Cerebellar cortex (tissue), 1 donor: ENCODE data around the gene STOML2.
"Not testable (repeated sequence)": the region's sequence is repeated elsewhere in the genome, so short reads cannot be mapped to it uniquely, and the experiment has no call there.

Experiments used
- DNase-seq: peaks from one replicate; pipeline ENCODE4 v3.0.0-alpha.2; 2015; ENCODE audit warnings: low spot score

STOML2 gene, protein sequence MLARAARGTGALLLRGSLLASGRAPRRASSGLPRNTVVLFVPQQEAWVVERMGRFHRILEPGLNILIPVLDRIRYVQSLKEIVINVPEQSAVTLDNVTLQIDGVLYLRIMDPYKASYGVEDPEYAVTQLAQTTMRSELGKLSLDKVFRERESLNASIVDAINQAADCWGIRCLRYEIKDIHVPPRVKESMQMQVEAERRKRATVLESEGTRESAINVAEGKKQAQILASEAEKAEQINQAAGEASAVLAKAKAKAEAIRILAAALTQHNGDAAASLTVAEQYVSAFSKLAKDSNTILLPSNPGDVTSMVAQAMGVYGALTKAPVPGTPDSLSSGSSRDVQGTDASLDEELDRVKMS

DNA sequence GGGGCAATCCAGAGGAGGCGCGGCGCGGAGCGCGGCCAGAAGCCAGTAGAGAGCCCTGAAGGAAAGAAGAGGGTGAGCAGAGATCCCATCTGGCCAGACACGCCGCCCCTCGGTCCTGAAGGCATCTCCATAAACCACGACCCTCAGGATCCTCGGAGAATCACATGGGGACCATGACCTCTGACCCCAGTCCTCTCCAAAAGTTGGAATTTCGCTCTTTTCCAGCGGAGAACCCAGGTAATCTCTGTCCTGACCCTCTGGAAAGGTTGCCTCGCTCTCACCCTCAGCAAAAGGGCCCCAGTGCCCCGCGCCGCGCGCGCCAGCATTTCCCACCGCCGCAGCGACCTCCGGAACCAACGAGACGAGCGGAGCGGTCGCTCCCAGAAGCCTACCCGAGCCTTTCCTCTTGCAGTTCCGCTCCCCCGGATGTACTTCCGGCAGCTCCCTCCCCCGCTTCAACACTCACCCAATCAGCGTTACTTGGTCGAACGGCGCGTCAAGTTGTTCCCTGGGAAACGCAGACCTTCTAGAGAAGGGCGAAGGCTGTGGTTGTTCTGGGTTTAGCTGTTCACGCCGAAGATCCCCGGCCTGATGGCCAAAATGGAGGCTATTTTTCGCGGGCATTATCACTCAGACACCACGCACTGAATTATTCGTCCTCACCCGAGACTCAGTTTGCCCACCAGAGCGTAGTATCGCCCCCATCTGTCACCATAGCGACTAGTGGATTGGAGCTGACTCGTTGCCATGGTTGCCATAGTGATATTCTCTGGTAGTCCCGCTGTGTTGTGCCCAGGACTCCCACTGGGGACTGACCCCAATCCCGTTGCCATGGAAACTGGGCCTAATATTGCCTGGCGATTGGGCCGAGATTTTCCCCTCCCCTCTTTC is at the start of gene STOML2:
Gene STOML2, minus strand, starts transcription at position 363 of the 891 bp plus-strand sequence. Its CDS starts 37 bp downstream, at position 326.
- DNase-seq: peak; percentile 100

DNA sequence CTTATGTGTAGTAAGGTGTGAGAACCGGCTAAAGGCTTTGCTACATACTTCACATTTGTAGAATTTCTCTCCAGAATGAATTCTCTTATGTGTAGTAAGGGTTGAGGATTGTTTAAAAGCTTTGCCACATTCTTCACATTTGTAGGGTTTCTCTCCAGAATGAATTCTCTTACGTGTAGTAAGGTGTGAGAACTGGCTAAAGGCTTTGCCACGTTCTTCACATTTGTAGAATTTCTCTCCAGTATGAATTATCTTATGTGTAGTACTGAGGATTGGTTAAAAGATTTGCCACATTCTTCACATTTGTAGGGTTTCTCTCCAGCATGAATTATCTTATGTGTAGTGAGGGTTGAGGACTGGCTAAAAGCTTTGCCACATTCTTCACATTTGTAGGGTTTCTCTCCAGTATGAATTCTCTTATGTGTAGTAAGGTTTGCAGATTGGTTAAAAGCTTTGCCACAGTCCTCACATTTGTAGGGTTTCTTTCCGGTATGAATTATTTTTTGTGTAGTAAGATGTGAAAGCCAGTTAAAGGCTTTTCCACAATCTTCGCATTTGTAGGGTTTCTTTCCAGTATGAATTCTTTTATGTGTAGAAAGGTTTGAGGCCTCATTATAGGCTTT is 45.1 kb upstream of the STOML2 start:
- DNase-seq: not testable (repeated sequence)

DNA sequence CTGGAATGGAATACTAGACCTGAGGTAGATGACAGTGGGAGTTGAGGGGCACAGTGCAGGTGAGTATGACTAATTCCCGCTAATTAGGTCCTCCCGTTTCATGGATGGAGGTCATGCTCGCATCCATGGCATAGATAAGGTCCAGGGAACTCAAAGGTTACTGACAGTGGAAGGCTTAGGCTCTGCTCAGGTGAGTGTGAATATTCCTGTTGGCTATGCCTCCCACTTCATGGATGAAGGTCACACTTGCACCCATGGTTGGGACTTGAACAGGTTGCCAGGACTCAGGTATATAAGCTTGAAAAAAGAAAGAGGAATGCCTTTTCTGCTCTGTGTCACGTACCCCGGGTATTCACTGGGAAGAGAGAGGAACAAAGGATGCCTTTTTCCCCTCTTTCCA is 39.1 kb upstream of the STOML2 start:
- no peak for DNase-seq

DNA sequence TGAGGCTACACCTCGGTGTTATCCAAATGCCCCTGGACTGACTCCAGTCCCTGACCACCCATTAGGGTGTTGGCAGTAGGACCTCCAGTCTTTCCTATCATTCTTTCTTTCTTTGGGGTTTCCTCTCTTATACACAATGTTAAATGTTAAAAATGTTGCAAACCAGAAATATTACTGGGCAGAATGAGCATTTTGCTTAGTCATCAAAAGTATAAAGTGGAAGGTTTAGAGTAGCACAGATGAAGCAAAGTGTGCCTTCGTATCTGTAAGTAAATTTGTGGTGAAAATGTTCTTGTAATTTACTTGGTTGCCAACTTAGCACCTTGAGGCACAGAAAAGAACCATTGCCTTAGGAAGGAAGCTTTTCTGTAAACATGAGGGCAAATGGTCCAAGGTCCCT is 37.2 kb upstream of the STOML2 start:
- no peak for DNase-seq

DNA sequence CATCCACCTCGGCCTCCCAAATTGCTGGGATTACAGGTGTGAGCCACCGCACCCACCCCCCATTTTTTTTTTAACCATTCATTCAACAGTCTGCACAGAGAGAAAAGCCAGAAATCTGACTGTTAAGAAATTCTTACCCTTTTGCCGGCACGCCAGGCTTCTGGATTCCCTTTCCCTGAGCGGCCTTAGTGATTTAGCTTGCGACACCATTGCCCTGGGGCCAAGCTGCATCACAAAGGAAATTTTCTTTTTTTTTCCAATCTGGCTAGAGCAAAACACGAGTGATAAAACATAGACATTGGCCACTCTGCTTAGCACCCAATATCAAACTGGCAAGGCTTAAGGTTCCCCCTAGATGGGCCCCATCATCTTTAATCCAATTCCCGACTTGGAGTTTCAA is 33.9 kb upstream of the STOML2 start:
- DNase-seq: no peak

DNA sequence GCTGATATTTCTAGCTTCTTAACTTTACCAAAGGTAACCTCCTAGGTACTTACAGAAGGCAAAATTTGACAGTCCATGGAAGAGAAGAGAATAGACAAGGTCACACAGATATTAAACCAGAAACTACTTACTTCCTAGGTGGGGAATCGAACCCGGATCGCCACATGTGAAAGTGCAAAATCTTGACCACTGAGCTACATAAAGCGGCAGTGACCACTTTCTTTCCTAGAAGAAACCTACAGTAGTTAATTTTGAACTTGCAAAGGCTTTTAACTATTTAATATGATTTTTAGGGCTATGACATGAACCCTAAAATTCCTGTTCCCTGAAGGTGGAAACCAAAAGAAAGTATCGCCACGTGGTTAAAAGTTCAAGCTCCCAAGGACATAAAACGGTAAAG is 33.1 kb upstream of the STOML2 start:
- DNase-seq: no peak

DNA sequence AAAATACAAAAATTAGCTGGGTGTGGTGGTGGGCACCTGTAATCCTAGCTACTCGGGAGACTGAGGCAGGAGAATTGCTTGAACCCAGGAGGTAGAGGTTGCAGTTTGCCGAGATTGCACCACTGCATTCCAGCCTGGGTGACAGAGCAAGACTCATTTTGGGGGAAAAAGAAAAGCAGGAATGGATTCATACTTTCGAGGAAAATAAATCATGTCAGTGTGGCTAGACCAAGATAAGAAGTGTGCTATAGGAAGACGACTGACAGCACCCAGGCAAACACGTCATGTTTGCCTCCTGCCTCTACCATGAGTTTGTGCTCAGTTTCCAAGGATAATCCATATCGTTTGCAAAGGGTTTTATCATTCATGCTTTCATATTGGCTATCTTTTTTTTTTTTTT is 32.0 kb upstream of the STOML2 start:
- DNase-seq: no peak

DNA sequence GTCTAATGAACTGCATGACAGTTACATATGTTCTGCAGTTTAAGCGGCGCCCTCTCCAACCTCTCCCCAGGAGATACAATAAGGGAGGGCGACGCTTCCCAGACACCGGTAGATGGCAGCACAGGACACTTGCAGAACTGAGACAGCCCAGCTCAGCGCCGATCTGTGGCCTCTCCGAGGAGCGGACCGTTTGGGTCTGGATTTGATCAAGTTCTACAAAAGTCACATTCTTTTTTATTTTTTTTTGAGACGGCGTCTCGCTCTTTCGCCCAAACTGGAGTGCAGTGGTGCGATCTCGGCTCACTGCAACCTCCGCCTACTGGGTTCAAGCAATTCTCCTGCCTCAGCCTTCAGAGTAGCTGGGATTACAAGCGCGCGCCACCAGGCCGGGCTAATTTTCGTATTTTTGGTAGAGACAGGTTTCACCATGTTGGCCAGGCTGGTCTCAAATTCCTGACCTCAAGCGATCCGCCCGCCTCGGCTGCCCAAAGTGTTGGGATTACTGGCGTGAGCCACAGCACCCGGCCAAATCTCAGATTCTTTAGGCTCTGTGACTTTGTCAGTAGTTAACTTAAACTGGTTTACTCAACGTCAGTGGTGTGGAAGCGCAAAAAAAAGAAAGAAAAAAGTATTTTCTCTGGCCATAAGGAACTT is 14.1 kb upstream of the STOML2 start:
- peak; percentile 97 for DNase-seq

DNA sequence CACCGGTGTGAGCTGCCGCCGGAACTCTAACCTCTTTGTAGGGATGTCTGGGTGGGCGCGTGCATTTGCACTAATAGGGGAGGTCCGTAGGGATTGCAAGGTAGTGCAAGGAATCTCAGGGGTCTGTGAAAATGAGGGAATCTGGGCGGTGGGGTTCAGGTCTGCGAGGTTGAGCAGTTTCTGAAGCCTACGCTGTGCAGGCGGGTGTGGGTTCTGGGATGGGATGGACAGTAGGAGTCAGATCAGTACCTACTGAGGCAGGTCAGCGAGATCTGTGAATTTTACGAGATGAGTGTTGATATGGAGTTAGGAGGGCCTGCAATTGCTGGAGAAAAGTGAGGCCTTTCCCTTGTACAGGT is 13.6 kb upstream of the STOML2 start:
- DNase-seq: no peak

DNA sequence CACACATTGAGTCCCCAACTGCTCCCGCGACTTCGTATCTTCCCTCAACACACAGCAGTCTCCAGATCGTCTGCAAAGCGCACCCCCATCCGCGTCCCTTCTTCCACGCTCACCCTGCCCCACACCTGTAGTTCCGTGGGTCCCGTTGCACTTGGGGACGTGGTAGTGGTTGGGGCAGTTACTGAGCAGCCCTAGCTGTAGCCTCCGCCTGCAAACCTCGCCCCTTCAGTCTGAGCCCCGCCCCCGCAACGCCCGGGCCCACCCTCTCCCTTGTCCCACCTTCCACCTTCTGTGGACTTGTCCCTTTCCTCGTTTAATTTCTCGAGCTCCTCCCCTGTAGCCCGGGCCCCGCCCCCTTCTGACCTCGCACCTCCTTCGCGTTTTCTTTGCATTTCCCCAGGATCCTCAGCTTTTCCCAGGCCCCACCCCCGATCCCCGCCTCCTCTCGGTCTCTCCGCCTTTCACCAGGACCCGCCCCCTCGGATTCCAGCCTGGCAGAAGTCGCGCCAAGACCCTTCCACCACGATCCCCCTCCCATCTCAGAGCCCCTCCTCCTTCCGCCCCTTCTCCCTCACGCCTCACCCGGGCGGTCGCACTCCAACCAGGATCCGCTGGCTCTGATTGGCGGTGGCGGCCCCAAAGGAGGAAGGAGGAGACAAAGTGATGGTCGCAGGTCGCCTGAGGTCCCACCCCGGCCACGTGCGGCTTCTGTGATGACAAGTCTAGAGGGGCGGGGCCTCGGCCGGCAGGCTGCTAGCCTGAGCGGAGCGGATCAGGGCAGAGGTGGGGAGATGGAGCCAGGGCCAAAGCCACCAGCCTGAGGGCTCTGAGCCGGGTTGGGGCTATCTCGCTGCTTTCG is 13.0 kb upstream of the STOML2 start, which contains the start of gene ATOSB:
Gene ATOSB, minus strand, starts transcription at position 183 of the 859 bp plus-strand sequence. CDS start 7,588 bp downstream, outside the sequence.
- DNase-seq: peak; percentile 97

DNA sequence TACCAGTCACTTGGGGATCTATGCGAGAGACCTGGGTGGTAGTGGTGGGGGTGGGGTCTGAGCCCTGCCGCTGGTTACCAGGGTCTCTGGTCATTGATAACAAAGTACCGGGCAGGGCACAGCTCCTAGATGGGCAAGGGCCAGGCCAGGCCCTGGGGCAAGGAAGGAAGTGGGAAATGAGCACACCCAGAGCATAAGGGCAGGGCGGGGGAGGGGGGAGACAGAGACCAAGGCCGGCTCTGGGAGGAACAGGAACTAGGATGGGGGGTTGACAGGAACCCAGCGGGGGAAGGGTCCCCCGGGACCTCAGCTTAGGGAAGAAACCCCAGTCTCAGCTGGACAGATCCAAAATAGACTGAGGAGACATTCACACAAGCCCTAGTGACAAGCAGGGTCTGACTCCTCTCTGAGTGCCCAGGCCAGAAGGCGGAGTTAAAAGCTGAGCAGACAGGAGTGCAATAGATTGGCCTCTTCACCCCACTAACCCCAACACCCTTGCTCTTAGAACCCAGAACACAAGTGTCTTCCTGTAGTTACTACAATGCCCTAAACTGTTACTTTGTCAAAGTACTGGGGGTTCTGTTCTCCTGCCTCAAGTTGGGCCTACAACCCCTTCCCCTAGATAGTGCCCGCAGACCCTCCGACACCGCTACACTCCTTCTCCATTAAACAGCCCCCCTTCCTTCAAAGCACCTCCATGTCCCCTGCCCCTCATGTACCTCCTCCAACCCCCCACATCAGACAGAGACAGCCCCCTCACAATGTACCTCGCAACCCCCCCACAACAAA is 12.1 kb upstream of the STOML2 start:
- peak; percentile 46 for DNase-seq

DNA sequence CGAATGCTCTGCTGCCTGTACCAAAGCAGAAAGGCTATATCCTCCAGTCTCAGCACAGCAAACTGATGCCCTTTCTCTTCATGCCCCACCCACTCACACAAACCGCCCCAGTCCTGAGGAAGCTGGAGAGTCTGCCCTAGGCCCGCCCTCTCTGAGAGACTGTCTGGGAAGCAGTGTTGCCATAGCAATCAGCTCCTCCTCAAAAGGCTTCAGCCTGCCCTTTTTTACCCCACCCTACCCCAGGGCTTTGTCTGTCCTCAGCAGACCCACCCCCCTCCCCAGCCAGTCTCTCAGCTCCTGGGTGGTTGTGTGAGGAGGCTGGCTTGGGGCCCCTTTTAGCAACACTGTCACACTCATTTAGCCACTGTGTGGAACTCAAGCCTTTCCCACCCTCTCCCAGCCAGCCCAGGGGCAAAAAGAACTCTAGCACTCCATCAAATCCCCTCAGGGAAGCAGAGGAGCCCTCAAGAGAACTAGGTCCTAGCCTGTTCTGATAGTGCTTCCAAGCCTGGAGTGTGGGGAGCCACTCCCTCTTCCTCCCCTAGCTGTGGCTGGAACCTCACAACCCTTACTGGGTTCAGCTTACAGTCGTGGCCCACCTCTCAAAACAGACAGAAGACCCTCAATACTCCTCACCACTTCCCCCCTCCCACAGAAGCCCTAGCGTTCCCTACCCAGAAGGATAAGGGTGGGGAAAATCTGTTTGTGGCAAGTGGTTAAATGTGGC is 11.3 kb upstream of the STOML2 start:
- peak; percentile 90 for DNase-seq

DNA sequence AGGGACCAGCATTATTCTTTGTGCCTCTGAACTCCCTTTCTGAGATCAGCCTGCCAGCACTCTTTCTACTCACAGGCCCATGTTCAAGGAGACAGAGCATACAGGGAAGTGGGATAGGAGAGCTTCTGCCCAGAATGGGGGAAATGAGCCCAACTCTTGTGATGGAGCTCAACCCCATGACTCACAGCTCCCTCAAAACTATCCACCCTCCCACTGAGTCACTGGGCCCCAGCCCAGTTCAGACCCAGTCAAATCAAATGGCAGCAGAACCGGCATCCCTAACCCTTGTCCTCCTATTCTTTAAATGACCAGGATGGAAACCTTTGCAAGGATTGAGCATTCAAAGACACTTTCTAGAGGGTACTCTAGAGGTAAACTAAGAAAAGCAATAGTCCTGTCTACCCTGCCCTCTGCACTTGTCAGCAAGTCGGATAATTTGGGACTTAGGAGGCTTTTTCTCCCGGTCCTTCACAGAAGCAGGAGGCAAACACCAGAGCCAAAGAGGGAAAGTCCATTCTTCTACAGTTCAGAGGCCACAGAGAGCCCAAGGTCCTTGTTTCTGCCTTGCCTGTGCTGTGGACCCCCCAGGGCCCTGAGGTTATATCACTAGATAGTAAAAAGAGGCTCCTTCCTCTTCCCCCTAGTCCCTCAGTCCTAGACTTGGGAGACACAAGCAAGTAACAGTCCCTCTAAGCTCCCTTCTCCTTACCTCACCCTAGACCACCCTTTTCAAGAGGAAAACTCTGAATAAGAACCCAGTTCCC is 9.5 kb upstream of the STOML2 start:
- no peak for DNase-seq

DNA sequence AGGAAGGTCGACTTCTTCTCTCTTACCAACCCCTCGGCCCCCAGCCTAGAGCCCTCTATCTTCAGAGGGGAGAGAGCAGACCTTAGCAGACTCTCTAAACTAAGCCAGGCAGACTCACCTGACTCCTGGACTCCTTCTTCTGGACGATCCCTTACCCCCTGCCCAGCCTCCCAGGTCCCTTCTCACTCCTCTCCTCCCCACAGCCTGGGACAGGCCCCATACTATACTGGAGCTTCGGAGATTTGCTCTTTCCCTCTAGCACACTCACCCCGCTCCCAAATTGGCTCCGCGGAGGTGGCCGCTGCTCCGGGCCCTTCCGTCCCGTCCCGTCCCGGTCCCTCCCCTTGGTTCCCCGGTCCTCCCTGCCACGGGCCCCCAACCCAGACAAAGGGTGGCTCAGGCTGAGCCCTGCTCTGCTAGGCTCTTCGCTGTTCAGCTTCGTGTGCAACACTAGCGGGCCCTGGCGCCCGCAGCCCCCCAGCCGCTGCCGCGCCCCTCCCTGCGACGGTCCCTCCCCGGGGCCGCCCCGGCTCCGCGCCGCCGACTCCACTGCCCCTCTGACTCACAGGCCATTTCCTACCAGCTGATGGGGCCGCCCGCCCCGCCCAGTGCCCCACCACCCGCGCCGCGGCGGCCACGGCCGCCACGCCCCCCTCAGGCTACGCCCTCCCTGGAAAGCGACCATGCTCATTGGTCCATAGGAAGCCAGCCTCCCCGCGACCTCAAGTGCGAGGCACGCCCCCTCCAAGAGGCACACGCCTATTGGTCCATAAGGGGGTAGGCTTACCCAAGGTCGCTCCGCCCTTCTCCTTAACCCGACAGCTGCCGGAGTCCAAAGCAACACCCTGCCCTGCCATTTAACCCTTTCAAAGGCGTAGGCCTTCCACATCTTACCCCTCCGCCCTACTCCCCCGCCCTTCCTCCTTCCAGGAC is 8.3 kb upstream of the STOML2 start:
- peak; percentile 99 for DNase-seq

DNA sequence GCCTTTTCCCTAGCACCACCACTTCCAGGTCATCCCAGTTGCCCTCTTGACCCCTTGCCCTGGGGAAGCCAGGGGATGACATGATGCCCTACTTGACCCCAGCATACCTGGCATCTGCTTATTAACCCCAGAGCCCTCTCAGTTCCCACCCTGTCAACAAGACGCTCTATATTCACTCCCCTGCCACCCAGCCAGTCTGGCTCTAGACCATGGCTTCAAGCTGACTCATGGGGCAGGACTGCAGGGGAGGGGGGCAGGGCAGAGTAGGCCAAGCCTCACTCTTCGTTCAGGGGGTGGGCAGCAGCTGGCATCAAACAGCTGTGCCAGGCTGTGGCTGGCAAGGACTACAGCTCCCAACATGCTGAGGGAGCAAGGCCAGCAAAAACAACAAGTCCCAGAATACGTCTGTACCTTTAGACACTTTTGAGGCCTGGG is 7.4 kb upstream of the STOML2 start:
- DNase-seq: no peak

DNA sequence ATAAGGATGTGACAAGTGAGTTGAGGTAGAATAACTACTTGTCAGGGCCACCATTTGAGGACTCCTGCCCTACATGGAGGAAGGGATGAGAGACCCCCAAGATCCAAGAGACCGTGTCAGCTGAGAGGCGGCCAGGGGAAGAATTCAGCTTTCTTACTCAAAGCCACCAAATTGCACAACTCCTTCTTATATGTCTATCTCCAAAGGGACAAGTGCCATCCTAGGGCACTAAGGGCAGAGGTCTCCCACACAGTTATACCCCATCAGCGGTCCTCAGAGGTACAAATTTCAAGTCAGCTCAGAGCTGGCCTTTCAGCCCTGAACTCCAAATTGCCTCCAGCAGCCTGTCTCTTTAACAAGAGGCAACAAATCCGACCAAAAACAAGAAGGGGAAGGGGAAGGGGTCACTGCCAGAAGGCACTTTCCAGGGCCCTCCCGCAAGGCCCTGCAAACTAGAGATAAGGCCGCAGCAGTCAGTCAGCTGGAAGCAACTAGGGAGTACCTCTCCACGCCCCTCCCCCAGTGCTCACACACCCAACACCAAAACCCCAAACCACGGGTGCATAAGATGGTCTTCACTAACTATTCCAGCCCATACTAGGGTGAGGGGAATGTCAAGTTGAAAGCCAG is 6.1 kb upstream of the STOML2 start:
- DNase-seq: no peak

DNA sequence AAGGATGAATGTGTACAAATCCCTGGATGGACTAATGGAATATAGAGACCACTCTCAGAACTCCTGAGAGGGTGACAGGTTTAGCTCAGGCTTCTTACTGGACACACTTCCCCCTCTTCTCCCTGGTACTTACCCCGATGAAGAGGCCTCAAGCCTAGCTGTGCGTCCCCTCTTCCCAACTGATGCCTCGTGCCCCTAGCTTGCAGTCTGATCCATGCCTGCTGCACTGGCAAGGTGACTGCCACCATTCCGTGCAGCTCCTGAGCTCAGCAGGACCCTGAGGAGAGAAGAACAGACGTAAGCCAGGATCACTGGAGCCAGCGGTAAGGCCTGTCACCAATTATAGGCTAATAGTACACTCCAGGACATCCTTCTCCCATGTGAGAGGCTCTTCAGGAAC is 5.5 kb upstream of the STOML2 start:
- DNase-seq: no peak
